ENCODE data around the gene PHF23. TPM values are rescaled to one million over a fixed set of nuclear protein-coding genes. Genes with fewer than 3 reads are reported as not detected.
A peak's percentile ranks its signal among the peaks of the same experiment; 100 is the strongest.

The PHF23 gene
- total and polyA plus RNA-seq, 9 of the 15 experiments (the other 6 are each of a cell fraction or from before 2014, with no cell fraction given) = 7.4 to 87.5 (median 33.7) TPM

DNA sequence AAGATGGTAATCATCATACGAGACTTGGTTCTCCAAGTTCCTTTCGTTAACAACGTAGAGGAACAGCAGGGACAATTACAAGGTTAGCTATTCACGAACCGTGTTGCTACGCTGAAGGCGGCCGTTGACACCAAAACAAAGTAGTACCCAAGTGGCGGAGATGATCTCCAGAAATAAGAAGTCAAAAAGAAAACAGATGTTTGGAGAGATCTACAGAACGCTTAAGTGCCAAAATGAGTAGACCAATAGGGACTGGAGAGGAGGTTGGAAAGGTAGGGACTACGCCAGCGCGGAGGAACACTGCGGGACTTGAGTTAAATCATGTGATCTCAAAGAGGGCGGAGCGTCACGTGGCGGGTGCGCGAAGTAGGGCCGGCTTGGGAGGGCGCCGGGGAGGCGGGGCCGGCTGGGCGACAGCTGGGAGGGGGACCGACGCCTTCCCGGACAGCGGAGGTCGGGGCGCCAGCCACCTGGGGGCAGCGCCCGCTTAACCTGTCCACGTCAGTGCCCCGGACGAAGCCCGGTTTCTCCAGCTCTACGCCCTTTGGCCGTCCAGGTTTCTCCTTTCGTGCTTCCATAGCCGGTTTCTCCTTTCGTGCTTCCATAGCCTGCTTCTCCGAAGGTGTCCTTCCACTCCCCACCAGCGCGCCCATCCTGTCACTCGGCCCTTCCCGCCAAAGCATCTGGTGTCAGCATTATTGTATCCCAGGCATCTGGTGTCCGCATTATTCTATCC, 3.6 kb upstream of the PHF23 start (continued):
- no peak for TF ChIP-seq ZC3H4 (CRISPR knock-in tag; IDR thresholded peaks at IDR 0.05; ENCODE audit: borderline replicate concordance)
- TF ChIP-seq POLR2AphosphoS2 (IDR thresholded peaks at IDR 0.05; ENCODE audit: low read length) = peak; percentile 99
- peak; percentile 66; the same call in 1 of the 2 replicates for TF ChIP-seq POLR2AphosphoS5 (IDR thresholded peaks at IDR 0.05; ENCODE audit: control insufficient read depth, insufficient read depth, low read depth, low read length)
- TF ChIP-seq TEAD1 (CRISPR knock-in tag; IDR thresholded peaks at IDR 0.05) = no peak
- peak; percentile 50; the same call in 1 of the 2 replicates for TF ChIP-seq GABPB1 (CRISPR knock-in tag; IDR thresholded peaks at IDR 0.05)
- TF ChIP-seq YY1 (IDR thresholded peaks at IDR 0.05; ENCODE audit: borderline replicate concordance in 1 of 3, control insufficient read depth in 1 of 3, extremely low read depth in 1 of 3, insufficient read depth in 3 of 3, insufficient read length in 1 of 3, insufficient replicate concordance in 2 of 3, low read depth in 1 of 3, low read length in 2 of 3) = peak in 1 of 3 experiments; percentile 33
- TF ChIP-seq TOE1 (IDR thresholded peaks at IDR 0.05; ENCODE audit: borderline replicate concordance) = peak; percentile 97
- no peak for TF ChIP-seq TOE1 (CRISPR knock-in tag; IDR thresholded peaks at IDR 0.05; ENCODE audit: borderline replicate concordance, low read depth)
- TF ChIP-seq, protein P1, sequence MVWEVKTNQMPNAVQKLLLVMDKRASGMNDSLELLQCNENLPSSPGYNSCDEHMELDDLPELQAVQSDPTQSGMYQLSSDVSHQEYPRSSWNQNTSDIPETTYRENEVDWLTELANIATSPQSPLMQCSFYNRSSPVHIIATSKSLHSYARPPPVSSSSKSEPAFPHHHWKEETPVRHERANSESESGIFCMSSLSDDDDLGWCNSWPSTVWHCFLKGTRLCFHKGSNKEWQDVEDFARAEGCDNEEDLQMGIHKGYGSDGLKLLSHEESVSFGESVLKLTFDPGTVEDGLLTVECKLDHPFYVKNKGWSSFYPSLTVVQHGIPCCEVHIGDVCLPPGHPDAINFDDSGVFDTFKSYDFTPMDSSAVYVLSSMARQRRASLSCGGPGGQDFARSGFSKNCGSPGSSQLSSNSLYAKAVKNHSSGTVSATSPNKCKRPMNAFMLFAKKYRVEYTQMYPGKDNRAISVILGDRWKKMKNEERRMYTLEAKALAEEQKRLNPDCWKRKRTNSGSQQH (CRISPR knock-in tag; IDR thresholded peaks at IDR 0.05) = 0 out of 2 replicates have a peak, but pooled peaks have one; percentile 42
- TF ChIP-seq, protein P2, sequence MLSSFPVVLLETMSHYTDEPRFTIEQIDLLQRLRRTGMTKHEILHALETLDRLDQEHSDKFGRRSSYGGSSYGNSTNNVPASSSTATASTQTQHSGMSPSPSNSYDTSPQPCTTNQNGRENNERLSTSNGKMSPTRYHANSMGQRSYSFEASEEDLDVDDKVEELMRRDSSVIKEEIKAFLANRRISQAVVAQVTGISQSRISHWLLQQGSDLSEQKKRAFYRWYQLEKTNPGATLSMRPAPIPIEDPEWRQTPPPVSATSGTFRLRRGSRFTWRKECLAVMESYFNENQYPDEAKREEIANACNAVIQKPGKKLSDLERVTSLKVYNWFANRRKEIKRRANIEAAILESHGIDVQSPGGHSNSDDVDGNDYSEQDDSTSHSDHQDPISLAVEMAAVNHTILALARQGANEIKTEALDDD (IDR thresholded peaks at IDR 0.05) = peak; percentile 33; the same call in 1 of the 2 replicates
- TF ChIP-seq STAT5A (IDR thresholded peaks at IDR 0.05; ENCODE audit: borderline replicate concordance, low read length) = peak; percentile 13; the same call in 1 of the 2 replicates
- peak; percentile 88 for TF ChIP-seq PHF20 (IDR thresholded peaks at IDR 0.05; ENCODE audit: partially characterized antibody)
- TF ChIP-seq, protein P3, sequence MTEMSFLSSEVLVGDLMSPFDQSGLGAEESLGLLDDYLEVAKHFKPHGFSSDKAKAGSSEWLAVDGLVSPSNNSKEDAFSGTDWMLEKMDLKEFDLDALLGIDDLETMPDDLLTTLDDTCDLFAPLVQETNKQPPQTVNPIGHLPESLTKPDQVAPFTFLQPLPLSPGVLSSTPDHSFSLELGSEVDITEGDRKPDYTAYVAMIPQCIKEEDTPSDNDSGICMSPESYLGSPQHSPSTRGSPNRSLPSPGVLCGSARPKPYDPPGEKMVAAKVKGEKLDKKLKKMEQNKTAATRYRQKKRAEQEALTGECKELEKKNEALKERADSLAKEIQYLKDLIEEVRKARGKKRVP (CRISPR knock-in tag; IDR thresholded peaks at IDR 0.05) = peak; percentile 35; the same call in 1 of the 2 replicates
- TF ChIP-seq, protein P4, sequence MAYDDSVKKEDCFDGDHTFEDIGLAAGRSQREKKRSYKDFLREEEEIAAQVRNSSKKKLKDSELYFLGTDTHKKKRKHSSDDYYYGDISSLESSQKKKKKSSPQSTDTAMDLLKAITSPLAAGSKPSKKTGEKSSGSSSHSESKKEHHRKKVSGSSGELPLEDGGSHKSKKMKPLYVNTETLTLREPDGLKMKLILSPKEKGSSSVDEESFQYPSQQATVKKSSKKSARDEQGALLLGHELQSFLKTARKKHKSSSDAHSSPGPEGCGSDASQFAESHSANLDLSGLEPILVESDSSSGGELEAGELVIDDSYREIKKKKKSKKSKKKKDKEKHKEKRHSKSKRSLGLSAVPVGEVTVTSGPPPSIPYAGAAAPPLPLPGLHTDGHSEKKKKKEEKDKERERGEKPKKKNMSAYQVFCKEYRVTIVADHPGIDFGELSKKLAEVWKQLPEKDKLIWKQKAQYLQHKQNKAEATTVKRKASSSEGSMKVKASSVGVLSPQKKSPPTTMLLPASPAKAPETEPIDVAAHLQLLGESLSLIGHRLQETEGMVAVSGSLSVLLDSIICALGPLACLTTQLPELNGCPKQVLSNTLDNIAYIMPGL (CRISPR knock-in tag; IDR thresholded peaks at IDR 0.05) = 0 out of 2 replicates have a peak, but pooled peaks have one; percentile 50

All from K562 (cell line).